Fibroblast of pulmonary artery (primary cell): ENCODE results near the gene MS4A2.
"Not testable (repeated sequence)": the region's sequence is repeated elsewhere in the genome, so short reads cannot be mapped to it uniquely, and the experiment has no call there.

ENCODE experiments used
- DNase-seq: peaks from one replicate; pipeline ENCODE4 v3.0.0-alpha.2; 2010; ENCODE audit warnings: low read depth
- H3K4me3 ChIP-seq: replicated peaks from 2 replicates; pipeline ENCODE4 v1.5.1; 2011; ENCODE audit warnings: low read depth, mild to moderate bottlenecking, control low read depth, low read length, moderate library complexity
- CTCF ChIP-seq: IDR thresholded peaks from 2 replicates; pipeline ENCODE4 v1.5.1; 2011; ENCODE audit warnings: mild to moderate bottlenecking, control low read depth, low read length, inconsistent platforms; ENCODE audit errors: missing control alignments

MS4A2 gene

GRCh38 chr11:60124802-60125432 lies 36.5 kb downstream of the MS4A2 start:
- DNase-seq, result no peak
- H3K4me3 ChIP-seq, result no peak overlapping the region
- TF ChIP-seq CTCF, result no peak

GRCh38 chr11:60125956-60126585 lies 37.6 kb downstream of the MS4A2 start:
- no peak for DNase-seq
- TF ChIP-seq CTCF, result no peak
- H3K4me3 ChIP-seq, result no peak overlapping the region

GRCh38 chr11:60127311-60127811 lies 38.9 kb downstream of the MS4A2 start:
- no peak overlapping the region for H3K4me3 ChIP-seq
- TF ChIP-seq CTCF, result no peak
- no peak for DNase-seq

- no peak overlapping the region for H3K4me3 ChIP-seq
- DNase-seq, result no peak
- TF ChIP-seq CTCF, result no peak
Measured at GRCh38 chr11:60128376-60128775, 39.9 kb downstream of the MS4A2 start.

GRCh38 chr11:60128866-60129265 lies 40.4 kb downstream of the MS4A2 start:
- not testable (repeated sequence) for H3K4me3 ChIP-seq, DNase-seq

- H3K4me3 ChIP-seq, result no peak overlapping the region
- no peak for DNase-seq
- TF ChIP-seq CTCF, result no peak
Measured at GRCh38 chr11:60129853-60130252, 41.4 kb downstream of the MS4A2 start.

GRCh38 chr11:60130496-60130895 lies 42.0 kb downstream of the MS4A2 start:
- H3K4me3 ChIP-seq, result no peak overlapping the region
- TF ChIP-seq CTCF, result no peak
- DNase-seq, result peak; percentile 3
